GM21737 (cell line): ENCODE data around the gene SCAMP3.
A peak's percentile ranks its signal among the peaks of the same experiment; 100 is the strongest.
"Not testable (repeated sequence)": the region's sequence is repeated elsewhere in the genome, so short reads cannot be mapped to it uniquely, and the experiment has no call there.

ENCODE experiments used
- ATAC-seq: cut with Tn5 transposase; IDR thresholded peaks from one replicate; pipeline ENCODE4 v1.9.1; 2021; ENCODE audit warnings: mild to moderate bottlenecking, moderate library complexity; ENCODE audit not compliant: unreplicated experiment

The SCAMP3 gene

DNA sequence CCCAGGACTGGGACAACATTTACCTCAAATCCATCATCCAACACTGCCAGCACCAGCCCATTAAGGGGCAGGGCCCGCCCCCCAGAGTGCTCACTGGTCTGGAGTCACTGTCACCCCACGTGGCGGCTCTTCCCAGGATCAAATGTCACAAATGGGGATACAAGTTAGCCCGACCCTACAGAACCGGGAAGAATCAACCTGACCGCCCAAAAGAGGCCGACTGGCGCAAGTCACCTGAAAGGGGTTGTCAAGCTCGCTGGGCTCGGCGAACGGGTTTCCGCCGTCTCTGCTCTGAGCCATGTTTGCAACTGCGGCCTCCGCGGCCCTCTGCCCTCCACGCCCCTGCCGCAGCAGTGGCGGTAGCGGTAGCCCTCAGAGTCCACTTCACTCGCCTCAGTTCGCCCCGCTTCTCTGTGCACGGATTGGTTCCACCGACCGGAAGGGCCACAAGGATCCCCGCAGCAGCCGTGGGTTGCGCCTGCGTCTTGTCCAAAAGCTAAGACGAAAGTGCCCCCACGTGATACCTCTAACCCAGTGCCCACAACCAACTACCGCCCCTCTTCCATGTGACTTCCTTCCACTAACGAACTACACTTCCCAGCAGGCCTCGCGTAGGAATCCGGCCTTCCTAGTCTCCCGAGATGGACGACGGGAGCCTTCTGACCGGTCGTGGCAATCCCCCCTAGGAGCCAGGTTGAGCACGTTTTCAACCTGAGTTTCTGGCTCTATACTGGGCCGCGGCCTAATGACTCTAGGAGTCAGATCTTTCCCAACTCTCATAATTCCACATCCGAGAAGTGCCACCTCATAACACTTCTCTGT, at the start of gene SCAMP3:
Gene SCAMP3, minus strand, starts transcription at position 509 of the 822 bp plus-strand sequence. Its CDS starts 209 bp downstream, at position 300.
- peak; percentile 80 for ATAC-seq

DNA sequence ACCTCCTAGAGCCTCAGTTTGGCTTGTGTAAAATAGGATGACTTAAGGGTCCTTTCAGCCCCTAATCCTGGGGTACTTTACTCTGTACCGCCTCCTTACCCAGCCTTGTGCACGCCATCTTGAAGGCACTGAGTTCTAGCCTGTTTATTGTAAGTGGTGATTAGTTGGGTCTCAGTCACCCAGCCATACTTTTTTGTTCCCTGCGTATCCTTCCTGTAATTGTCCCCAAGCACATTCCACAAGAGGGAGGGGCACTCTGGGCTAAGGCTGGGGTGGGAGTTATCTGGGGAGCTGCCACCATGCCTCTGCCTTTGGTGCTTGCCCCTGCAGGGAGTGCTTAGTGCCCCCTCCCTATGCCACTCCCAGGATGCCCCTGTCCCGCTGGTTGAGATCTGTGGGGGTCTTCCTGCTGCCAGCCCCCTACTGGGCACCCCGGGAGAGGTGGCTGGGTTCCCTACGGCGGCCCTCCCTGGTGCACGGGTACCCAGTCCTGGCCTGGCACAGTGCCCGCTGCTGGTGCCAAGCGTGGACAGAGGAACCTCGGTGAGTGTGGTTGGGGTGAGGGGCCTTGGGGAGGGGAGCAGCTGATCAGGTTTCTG, 47.4 kb upstream of the SCAMP3 start:
- ATAC-seq: no peak

DNA sequence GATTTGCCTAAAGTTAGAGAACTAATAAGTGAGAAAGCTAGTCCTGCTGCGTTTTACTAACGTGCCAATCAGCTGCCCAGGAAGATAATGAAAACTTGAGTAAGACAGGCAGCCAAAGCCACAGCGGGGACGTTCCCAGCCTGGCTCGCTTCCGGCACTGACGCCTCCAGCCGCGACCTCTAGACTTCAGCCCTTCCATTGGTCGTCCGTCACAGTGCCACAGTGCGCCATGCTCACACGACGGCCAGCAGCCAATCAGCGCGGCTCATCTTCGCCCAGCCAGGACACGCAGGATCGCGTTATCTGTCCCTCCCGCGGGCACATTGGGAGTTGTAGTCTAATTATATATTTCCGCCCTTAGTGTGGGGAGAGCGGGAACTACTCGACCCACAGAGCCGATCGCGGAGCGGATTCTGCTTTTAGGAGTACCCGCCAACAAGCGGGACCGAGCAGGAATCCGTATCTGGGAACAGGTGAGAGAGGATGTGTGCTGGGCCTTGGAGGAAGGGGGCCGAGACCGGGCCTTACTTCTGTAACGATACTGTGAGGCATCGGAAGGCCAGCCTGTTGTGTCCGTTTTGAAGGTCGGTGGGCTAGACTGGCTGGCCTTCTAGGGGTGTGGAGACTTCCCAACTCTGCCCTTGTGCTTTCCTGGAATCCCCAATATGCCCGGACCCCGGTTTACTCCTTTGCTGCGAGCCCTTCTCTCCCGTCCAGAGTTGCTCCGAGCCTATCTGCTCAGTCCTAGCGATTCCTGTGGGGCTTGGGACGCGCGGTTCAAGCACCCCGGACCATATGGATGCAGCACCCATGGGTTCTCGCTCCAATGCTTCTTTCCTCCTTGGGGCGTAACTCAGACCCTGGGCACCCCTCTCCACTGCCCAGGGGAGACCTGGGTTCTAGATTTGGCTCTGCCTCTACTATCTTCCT, 46.6 kb upstream of the SCAMP3 start, which contains the start of gene FDPS:
Gene FDPS, plus strand, starts transcription at position 374 of the 930 bp plus-strand sequence. CDS start 924 bp downstream, outside the sequence.
- peak; percentile 89 for ATAC-seq

DNA sequence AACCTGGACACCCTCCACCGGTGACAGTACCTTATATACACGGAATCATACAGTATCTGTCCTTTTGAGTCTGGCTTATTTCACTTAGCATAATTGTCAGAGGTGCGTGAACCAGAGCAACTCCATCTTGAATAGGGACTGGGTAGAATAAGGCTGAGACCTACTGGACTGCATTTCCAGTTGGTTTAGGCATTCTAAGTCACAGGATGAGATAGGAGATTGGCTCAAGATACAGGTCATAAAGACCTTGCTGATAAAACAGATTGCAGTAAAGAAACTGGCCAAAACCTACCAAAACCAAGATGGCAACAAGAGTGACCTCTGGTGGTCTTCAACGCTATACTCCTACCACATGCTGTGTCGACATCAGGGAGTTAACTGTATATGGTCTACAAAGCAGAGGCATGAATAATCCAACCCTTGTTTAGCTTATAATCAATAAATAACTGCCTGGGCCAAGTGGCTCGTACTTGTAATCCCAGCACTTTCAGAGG, 45.1 kb upstream of the SCAMP3 start:
- ATAC-seq: no peak

DNA sequence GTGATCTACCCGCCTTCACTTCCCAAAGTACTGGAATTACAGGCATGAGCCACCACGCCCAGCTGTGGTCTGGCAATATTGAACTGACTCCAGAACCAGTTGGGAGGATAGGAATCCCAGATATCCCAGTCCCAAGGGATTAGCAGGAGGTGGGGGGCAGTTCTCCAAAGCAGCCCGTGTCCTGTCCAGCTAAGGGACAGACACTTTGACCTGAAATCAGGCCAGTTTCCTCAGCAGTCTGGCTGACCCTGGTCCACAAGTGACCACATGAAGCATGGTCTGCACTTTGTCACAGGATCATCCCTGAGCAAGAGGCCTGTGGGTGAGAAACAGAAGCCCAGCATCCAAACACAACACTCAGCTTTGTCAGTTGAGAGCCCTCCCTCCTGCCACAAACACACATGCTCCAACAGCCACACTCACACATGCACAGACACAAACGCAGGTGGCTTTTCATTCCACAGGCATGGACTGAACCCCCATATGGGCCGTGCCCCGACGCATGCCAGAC, 43.8 kb upstream of the SCAMP3 start:
- ATAC-seq: no peak

DNA sequence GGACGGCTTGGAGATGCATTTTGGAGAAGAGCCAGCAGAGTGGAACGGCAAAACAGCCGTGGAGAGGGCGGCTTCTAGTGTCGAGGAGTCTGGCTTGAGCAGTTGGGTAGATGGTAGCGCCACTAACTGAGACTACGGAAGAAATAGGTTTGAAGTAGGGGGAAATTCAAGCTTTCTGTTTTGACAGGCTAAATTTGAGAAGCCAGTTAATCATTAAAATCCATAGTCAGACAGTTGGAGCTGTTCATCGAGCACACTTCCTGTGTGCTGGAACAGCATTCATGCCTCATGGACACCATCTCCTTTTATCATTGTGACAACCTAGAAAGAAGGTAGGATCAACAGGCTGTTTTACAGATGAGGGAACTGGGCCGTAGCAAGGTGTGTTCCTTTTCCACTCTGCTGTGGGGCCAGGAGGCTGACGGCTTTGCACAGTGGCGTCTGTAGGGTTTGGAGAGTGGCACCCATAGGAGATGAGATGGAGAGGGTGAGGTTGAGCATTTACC, 42.5 kb upstream of the SCAMP3 start:
- ATAC-seq: no peak

DNA sequence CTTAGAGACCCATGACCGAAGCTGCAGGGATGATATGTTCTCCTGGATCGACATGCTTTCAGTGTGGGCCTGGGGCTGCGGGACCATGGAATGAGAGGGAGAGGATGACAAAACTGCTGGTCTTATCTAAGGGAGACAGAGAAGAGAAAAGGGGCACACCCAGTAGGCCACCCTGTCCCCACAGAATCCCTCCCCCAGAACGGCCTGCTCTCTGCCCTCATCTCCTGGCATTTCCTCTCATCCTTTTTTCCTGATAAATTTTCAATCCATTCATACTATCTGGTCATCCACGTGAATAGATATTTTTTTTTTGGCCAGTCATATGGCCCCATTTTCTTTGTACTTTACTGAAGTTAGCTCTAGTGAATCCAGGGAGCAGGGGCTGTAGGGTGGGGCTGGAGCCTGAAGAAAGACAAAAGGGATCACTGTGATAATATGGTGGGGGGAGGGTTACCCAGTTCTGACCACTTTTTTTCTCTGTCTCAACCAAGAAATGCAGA, 39.2 kb upstream of the SCAMP3 start, which contains the start of gene PKLR:
Gene PKLR, minus strand, starts transcription at position 97 of the 500 bp plus-strand sequence. Its CDS starts 43 bp downstream, at position 54.
- no peak for ATAC-seq

DNA sequence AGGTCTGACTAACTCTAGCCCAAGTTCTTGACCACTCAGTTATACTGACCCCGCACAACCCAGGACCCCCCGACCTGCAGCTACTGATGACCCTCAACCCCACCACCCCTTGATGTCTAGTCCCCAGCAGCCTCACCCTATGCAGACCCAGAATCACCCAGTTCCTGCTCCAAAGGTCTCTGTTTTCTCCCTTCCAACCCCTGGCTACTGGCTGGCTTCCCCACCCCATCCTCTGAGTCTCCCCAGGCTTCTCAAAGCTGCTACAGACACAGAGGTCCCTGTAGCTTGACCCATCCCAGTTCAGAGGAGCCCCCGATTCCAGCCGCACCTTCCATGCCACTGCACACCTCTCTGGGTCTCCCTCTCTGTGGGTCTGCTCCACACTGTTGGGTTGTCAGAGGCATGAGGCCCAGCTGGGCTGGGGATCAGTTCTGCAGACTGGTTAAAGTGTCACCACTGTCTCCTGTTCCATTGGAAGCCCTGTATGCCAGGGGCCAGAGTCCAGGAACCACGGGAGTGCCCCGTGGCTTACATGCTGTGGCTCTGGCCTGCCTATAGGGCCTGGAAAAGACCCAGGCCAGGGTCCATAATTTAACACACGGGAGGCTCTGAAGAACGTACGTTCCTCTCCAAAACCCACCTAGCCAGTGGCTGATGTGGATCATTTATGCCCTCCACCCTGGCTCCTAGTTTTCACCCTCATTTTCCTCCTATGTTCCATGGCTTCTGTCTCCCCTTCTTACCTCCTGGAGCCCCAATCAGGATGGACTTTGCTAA, 38.6 kb upstream of the SCAMP3 start:
- no peak for ATAC-seq

DNA sequence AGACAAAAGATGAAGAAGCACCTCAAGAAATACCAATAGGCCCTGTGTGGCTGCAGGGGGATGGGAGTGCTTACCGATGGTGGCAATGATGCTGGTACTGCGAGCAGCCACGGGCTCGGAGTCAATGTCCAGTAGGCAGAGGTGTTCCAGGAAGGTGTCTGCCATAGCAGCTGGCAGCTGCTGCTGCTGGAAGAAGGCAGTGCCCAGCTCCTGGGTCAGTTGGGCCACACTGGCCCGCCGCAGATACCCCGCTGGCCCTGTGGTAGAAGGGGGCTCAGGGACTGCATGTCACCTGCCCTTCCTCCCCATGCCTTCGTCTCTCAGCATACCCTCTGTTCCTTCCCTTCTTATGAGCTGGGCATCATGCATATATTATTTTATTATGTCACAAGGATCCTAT, 37.9 kb upstream of the SCAMP3 start:
- ATAC-seq: no peak

DNA sequence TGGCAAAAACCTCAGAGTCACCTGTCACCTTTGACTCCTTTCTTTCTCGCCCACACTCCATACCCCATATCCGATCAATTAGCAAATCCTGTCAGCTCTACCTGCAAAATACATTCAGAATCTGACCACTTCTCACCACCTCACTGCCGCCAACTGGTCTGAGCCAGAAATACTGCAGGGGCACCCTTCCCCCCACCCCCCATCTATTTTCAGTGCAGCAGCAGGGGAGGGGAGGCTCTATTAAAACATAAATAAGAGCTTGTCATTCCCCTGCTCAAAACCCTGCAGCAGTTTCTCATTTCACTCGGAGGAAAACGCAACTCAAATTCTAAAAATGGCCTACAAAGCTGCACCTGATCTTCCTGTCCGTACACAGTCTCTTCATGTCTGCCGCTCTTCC, 35.2 kb upstream of the SCAMP3 start:
- ATAC-seq: no peak

DNA sequence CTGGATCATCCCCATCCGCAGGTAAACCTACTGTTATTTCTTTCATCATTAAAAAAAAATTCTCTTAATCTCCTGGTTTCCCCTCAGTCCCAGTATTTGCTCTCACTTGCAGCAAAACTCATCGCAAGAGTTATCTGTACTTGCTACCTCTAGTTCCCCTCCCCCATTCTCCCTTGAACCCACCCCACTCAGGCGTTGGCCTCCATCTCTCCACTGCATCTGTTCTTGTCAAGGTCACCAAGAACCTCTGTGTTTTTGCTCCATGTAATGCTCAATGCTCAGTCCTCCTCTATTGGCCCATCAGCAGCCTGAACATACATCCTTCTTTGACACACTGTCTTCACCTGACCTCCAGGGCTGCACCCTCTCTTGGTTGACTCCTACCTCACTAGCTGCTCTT, 34.5 kb upstream of the SCAMP3 start:
- no peak for ATAC-seq

DNA sequence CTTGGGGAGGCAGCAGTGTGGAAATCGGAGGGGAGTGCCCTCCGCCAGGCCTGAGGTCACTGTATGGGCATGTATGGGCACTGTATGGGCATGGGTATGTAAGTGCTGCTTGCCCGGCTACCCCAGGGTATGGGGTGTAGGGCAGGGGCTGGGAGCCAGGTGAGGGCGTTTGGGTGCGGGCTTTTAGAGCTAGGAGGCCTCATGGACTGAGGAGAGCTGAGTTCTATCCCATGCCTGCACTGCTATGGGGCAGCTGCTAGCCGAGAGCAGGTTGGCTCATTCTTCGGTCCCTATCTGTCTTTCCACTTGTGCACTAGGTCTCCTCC, 33.7 kb upstream of the SCAMP3 start:
- no peak for ATAC-seq

DNA sequence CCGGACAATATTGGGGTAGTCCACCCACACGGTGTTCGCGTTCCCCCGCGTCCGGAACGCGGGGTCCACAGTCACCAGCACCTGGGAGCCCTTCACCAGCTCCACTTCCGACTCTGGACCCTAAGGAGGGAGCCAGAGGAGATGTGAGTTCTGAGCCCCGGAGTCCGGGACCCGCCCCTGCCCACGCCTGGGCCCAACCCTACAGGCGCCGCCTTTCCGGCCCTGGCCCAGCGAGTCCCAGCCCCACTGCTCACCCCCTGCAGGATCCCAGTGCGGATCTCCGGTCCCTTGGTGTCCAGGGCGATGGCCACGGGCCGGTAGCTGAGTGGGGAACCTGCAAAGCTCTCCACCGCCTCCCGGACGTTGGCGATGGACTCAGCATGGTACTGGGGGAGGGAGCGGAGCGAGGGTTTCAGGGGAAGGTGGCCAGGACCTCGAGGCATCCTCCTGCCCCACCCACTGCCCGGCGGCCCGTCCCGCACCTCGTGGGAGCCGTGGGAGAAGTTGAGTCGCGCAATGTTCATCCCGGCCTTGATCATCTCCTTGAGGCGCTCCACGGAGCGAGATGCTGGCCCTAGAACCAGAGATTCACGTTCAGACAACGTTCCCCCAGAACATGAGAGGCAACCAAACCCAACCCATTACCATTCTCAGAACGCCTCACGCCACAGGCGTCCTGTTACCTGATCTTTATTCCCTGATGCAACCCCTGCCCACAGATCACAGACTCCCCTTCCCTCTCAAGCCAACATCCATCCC, 33.2 kb upstream of the SCAMP3 start:
- no peak for ATAC-seq

DNA sequence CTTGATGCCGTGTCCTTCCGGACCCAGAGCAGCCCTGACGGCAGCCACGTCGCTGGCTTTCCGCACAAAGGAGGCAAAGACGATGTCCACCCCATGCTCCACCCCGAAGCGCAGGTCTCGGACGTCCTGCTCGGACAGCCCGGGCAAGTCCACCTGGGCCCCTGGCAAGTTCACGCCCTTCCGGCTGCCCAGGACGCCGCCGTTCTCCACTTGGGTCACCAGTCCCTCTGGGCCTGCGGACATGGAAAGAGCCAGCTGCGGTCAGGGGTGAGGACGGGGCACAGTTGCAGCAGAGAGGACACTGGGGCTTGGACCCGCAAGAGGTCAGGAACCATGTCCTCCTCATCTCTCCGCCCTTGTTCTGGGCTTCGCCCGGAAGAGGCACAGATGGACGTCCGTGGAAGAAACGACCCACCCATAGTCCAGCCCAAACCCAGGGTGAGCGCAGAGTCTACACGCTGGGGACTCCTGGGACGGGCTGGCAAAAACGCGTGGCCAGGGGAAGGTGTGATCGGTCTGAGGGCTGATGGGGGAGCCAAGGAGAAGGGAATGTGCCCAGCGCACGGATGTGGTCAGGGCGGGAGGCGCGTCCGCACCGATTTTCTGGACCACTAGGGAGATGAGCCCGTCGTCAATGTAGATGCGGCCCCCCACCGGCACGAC, 32.5 kb upstream of the SCAMP3 start:
- ATAC-seq: no peak

DNA sequence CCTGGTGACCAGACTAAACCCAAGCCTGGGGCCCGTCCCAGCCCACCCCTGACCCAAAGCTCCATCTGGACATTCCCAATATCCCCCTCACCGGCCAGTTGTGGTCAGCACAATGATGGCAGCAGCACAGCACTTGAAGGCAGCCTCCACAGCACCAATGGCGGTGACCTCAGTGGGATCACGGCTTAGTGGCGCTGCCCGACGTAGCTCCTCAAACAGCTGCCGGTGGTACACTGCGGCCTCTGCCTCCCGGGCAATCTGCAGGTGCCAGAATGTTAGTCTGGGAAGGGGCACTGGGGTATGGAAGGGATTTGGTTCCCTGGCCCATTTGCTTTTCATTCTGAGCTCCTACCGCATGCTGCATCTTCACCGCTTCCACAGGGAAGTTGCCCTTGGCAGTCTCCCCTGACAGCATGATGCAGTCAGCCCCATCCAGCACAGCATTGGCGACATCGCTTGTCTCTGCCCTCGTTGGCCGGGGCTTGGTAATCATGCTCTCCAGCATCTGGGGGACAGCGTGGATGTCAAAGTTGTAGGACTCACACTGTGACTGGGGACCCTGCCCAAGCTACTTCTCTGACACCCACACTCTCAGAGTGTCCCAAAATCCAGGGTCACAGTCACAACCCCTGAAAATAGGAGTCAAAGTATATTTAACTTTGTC, 31.1 kb upstream of the SCAMP3 start:
- ATAC-seq: no peak

DNA sequence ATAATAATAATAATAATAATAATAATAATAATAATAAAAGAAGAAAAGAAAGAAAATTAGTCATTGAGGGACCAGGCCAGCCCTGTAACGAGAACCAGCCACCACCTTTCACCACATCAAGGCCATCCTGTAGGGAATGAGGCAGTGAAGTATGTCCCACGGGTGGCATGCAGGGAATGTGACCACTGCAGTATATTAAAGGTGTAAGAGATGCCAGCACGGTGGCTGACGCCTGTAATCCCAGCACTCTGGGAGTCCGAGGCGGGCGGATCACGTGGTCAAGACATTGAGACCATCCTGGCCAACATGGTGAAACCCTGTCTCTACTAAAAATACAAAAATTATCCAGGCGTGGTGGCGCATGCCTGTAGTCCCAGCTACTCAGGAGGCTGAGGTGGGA, 28.8 kb upstream of the SCAMP3 start:
- ATAC-seq: not testable (repeated sequence)

DNA sequence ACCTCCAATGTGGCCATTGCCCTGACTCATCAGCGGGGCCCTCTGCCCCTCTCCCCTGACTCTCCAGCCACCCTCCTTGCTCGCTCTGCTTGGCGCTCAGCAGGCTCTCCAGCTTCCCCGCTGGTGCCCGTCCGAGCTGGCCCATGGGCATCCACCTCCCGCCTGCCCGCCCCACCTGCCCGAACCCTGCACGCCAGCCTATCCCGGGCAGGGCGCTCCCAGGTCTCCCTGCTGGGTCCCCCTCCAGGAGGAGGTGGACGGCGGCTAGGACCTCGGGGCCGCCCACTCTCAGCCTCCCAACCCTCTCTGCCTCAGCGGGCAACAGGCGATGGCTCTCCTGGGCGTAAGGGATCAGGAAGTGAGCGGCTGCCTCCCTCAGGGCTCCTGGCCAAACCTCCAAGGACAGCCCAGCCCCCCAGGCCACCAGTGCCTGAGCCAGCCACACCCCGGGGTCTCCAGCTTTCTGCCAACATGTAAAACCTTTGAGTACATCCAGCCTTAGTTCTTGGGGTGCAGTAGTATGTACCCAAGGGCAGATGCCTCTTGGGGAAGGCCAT, 25.9 kb upstream of the SCAMP3 start:
- no peak for ATAC-seq

DNA sequence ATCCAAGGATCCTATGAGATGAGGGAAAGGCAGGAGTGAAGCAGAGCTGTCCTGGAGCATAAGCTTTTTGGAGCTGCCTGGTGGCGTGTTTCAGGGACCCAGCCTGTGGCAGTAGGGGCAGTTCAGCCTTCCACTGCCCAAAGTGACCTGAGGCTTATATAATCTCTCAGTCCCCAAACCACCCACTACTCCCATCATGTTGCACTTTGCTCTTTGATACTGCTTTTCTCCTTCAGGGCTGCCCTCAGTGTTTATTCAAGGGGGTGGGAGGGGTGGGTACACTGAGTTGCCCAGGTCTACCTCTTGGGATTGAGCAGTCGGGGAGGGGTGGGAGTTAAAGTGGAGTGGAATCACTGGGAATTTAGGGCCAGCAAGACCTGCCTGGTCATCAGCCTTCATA, 24.4 kb upstream of the SCAMP3 start:
- no peak for ATAC-seq
